ENCODE measurements around the gene KLHL29.

The KLHL29 gene

DNA sequence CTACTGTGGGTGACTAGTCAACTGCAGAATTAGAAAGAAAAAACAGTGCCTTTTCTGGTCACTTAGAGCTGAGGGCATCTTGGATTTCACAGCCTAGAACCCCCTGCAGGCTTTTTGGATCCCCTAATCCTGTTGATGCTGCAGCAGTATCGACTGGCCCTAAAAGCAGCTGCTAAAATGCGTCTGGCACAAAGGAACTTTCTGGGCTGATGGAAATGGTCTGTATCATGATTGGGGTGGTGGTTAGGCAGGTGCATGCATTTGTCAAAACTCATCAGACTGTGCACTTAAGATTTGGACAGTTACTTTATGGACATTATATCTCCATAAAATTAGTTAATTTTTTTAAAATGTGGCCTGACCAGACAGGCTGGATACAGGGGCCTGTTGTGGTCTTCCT, 149.8 kb downstream of the KLHL29 start:
- DNase-seq: no peak
- Histone ChIP-seq H3K4me1 (peaks cover 35% of the 10 kb centered on the region), H3K36me3 (no peaks in the 10 kb centered on the region), H3K4me3 (ENCODE audit: low read depth, low read length) (no peak overlapping the region), H3K9me3 (no peaks in the 10 kb centered on the region), H3K27me3 (no peaks in the 10 kb centered on the region)
- TF ChIP-seq, protein P1, sequence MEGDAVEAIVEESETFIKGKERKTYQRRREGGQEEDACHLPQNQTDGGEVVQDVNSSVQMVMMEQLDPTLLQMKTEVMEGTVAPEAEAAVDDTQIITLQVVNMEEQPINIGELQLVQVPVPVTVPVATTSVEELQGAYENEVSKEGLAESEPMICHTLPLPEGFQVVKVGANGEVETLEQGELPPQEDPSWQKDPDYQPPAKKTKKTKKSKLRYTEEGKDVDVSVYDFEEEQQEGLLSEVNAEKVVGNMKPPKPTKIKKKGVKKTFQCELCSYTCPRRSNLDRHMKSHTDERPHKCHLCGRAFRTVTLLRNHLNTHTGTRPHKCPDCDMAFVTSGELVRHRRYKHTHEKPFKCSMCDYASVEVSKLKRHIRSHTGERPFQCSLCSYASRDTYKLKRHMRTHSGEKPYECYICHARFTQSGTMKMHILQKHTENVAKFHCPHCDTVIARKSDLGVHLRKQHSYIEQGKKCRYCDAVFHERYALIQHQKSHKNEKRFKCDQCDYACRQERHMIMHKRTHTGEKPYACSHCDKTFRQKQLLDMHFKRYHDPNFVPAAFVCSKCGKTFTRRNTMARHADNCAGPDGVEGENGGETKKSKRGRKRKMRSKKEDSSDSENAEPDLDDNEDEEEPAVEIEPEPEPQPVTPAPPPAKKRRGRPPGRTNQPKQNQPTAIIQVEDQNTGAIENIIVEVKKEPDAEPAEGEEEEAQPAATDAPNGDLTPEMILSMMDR (IDR thresholded peaks at IDR 0.05; ENCODE audit: low read depth, low read length): no peak

DNA sequence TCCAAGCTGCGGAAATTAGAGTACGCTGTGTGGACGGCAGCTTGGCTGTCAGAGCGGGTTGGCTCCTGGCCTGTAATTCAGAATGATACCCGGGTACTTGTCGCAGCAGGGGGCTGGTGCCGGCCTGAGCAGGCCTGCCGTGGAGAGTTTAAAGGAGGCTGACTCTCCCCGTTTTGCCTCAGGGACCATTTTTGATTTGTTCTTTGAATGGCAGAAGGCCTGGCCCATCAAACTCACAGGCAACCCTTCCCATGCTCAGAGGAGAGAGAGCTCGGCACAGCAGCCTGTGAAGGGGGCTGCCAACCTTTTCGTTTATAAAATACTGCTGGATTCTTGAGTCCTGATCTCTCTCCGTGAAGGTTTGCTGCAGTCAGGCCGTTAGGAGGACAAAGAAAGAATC, 151.3 kb downstream of the KLHL29 start:
- no peaks in the 10 kb centered on the region for H3K9me3 ChIP-seq
- no peaks in the 10 kb centered on the region for H3K36me3 ChIP-seq
- H3K4me1 ChIP-seq: peaks cover 40% of the 10 kb centered on the region
- no peak for DNase-seq
- H3K27me3 ChIP-seq: no peaks in the 10 kb centered on the region
- TF ChIP-seq, protein P1 (IDR thresholded peaks at IDR 0.05; ENCODE audit: low read depth, low read length): no peak
- no peak overlapping the region for H3K4me3 ChIP-seq (ENCODE audit: low read depth, low read length)

DNA sequence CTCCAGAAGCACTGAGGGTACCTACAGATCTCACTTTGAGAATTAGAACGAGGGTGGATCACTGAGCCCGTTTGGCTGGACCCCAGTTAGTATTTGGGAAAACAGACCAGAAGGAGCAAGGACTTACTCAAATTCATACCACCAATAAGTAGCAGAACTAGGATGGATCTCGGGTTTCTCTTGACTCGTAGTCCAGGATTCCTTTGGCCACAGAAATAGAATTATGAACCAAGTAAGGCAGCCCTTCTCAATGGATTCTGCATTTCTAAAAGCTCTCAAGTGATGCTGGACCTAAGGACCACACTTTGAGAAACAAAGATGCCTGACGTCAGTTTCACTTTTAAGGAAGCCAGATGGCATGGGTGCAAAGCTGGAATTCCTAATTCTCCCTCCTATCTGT, 153.0 kb downstream of the KLHL29 start:
- no peaks in the 10 kb centered on the region for H3K36me3 ChIP-seq
- H3K9me3 ChIP-seq: no peaks in the 10 kb centered on the region
- H3K4me1 ChIP-seq: peaks cover 50% of the 10 kb centered on the region
- TF ChIP-seq, protein P1 (IDR thresholded peaks at IDR 0.05; ENCODE audit: low read depth, low read length): no peak
- no peaks in the 10 kb centered on the region for H3K27me3 ChIP-seq
- H3K4me3 ChIP-seq (ENCODE audit: low read depth, low read length): no peak overlapping the region
- DNase-seq: no peak

DNA sequence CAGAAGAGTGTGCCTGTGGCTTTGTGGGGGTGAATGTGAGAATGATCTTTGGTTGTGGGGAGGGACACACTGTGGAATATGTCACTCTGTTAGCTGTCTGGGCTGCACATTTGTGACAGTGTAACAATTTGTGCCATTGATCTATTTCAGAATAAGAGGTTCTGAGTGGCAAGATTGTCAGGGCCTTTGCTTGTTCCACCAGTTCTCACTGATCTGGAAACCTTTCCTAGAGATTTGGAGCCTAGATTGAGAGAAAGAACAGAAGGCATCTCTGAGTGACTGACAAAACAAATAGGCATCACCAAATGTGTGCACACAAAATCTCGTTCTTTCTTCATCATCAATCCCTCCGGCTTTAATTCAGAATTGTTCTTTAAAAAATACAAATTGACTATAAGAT, 153.6 kb downstream of the KLHL29 start:
- Histone ChIP-seq H3K4me3 (ENCODE audit: low read depth, low read length) (no peak overlapping the region), H3K9me3 (no peaks in the 10 kb centered on the region), H3K4me1 (peaks cover 49% of the 10 kb centered on the region), H3K36me3 (no peaks in the 10 kb centered on the region), H3K27me3 (no peaks in the 10 kb centered on the region)
- DNase-seq: no peak
- TF ChIP-seq, protein P1 (IDR thresholded peaks at IDR 0.05; ENCODE audit: low read depth, low read length): no peak

DNA sequence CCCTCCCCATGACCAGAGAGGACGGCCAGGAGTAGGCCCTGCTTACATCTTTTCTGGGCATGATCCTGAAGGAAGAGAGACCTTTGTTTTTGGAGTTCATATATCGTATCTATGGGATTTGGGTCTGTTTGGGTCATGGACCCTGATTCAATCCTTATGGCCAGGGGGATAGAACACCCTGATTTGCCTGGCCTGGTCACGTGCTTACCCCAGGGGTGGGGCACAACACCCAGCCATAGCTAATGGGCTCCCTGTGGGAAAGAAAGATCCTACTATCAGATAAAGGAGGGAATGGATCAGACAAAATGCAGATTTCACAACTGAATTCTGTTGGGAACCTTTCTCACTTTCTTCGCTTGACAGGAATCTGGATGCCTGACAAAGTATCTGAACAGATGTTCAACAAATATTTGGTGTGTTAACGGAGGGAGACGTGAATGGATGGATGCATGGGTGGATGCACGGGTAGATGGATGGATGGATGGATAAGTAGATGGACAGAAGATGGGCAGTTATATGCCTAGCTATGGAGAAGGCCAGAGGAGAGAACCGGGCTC, 155.9 kb downstream of the KLHL29 start:
- Histone ChIP-seq H3K4me3 (ENCODE audit: low read depth, low read length) (no peak overlapping the region), H3K4me1 (peaks cover 53% of the 10 kb centered on the region), H3K27me3 (no peaks in the 10 kb centered on the region), H3K9me3 (no peaks in the 10 kb centered on the region), H3K36me3 (no peaks in the 10 kb centered on the region)
- TF ChIP-seq, protein P1 (IDR thresholded peaks at IDR 0.05; ENCODE audit: low read depth, low read length): no peak
- DNase-seq: no peak

DNA sequence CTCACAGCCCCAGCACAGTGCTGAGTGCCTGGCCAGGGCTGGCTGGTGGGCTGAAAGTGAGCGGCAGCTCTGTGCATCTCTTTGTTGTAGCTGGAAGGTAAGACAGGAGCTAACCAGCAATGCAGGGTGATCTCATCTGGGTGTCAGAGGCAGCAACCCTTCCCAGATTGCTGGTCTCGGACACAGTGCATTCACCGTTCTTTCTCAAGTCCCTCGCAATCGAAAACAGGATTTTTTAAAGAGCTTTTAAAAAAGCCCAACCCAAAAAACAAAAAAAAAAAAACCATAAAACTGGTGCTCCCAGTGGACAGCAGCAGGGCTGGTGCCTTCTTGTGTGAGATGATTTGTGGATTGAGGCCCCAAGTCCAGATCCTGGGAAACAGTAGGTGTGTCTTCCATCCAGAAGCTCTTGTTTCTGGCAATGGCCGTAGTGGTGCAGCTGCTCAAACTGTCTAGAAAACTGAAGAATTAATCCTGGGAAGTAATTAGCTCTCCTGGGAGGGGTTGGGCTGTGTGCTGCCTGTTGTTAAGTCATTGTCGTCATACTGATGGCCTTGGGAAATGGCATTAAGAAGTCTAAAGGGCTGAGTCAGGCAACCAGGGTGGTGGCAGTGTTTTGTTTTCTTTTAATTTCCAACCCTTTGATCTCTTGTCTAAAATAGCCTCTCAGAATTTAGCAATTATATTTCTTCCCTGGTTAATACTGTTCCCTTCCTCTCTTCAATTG, 156.7 kb downstream of the KLHL29 start:
- Histone ChIP-seq H3K4me3 (ENCODE audit: low read depth, low read length) (no peak overlapping the region), H3K9me3 (no peaks in the 10 kb centered on the region), H3K27me3 (no peaks in the 10 kb centered on the region), H3K4me1 (peaks cover 61% of the 10 kb centered on the region), H3K36me3 (no peaks in the 10 kb centered on the region)
- TF ChIP-seq, protein P1 (IDR thresholded peaks at IDR 0.05; ENCODE audit: low read depth, low read length): no peak
- peak; percentile 56 for DNase-seq
